ENCODE measurements around the gene KIAA1217. TPM values are rescaled to one million over a fixed set of nuclear protein-coding genes. Genes with fewer than 3 reads are reported as not detected.

KIAA1217 gene
- total RNA-seq, 1 experiment from 2014 or later: 18.6 TPM

GRCh38 chr10:24213881-24214280, 4.9 kb downstream of the KIAA1217 start:
- Mint-ChIP-seq H3K36me3 (ENCODE audit: insufficient read depth in 1 of 3, low read depth in 3 of 3) (peaks cover 4 to 12% (median 7%) of the 10 kb centered on the region in 3 experiments; a peak in 6 of 7 replicates), H3K27ac (no peak overlapping the region; a peak in 1 of 7 replicates), H3K9me3 (peaks cover 2 to 3% of the 10 kb centered on the region in 2 experiments; a peak in 4 of 5 replicates), H3K4me3 (no peak overlapping the region), H3K4me1 (peaks cover 51 to 58% of the 10 kb centered on the region in 2 experiments), H3K27me3 (ENCODE audit: low read depth) (no peaks in the 10 kb centered on the region)
- peaks cover 2% of the 10 kb centered on the region; the same call in 1 of the 2 replicates for H3K79me2 ChIP-seq (ENCODE audit: insufficient read depth, low read length)
- H3K4me2 ChIP-seq (ENCODE audit: insufficient read depth, insufficient read length, low read length): no peak overlapping the region
- no peak overlapping the region for H2AFZ ChIP-seq (ENCODE audit: low read length)
- no peaks in the 10 kb centered on the region for H4K20me1 ChIP-seq (ENCODE audit: control insufficient read depth, insufficient read depth, insufficient read length)
- DNase-seq: no peak
- H2BK5ac ChIP-seq (ENCODE audit: insufficient read length, low read length): no peak overlapping the region
- H3K18ac ChIP-seq (ENCODE audit: insufficient read length, low read depth, low read length): no peak overlapping the region
- no peaks in the 10 kb centered on the region for H3K9me3 ChIP-seq (ENCODE audit: control insufficient read depth, low read depth, low read length)
- WGBS (ENCODE audit: extremely low coverage, insufficient read length, low lambda C conversion rate): no CpG with 5 or more reads among the region's 2 CpGs
- no peak overlapping the region for H2BK12ac ChIP-seq (ENCODE audit: insufficient read length, low read depth, low read length)
- no peak overlapping the region for H2AK5ac ChIP-seq (ENCODE audit: insufficient read length, low read length)
- no peak overlapping the region for H2BK120ac ChIP-seq (ENCODE audit: low read depth, low read length, poor library complexity, severe bottlenecking)
- no peak overlapping the region for H4K91ac ChIP-seq (ENCODE audit: insufficient read length, low read depth, low read length)
- no peak overlapping the region for H3K14ac ChIP-seq (ENCODE audit: insufficient read depth, low read length)
- H3K79me1 ChIP-seq (ENCODE audit: insufficient read depth, low read depth, low read length, poor library complexity, severe bottlenecking): no peaks in the 10 kb centered on the region
- H3K23ac ChIP-seq (ENCODE audit: insufficient read length, low read depth, low read length): no peak overlapping the region
- no peak overlapping the region for H3K4ac ChIP-seq (ENCODE audit: low read depth, low read length)
- H3T11ph ChIP-seq (ENCODE audit: low read length): no peak overlapping the region
- peaks cover 11% of the 10 kb centered on the region for H3K4me1 ChIP-seq (ENCODE audit: insufficient read depth, low read length)
- no peak overlapping the region for H3K9ac ChIP-seq (ENCODE audit: extremely low read depth, insufficient read length, low read length)
- no peak overlapping the region for H4K5ac ChIP-seq (ENCODE audit: insufficient read length, low read depth, low read length)
- no peaks in the 10 kb centered on the region for H3K27me3 ChIP-seq (ENCODE audit: insufficient read depth, low read length)
- no peak overlapping the region for H2BK20ac ChIP-seq (ENCODE audit: low read depth, low read length, poor library complexity, severe bottlenecking)
- no peak overlapping the region for H3K27ac ChIP-seq (ENCODE audit: insufficient read length, low read depth, low read length)
- H2BK15ac ChIP-seq (ENCODE audit: low read depth, low read length): no peak overlapping the region
- no peak overlapping the region for H4K8ac ChIP-seq (replicated peaks; ENCODE audit: insufficient read length, low read depth, low read length)
- no peak overlapping the region for H3K56ac ChIP-seq (ENCODE audit: insufficient read length, low read depth, low read length)
- TF ChIP-seq CTCF (conservative IDR thresholded peaks at IDR 0.05): no peak
- peaks cover 10% of the 10 kb centered on the region for H3K23me2 ChIP-seq (ENCODE audit: insufficient read length, low read depth, low read length, poor library complexity, severe bottlenecking)

Measured in H9 (cell line).